GM12875 (cell line): ENCODE results near the gene CTBS.

ENCODE experiments used
- H3K4me3 ChIP-seq: one replicate; pipeline ENCODE4 v1.5.1; 2011; ENCODE audit warnings: low read depth, low read length, control low read depth
- TF ChIP-seq, protein P1 (sequence below): IDR thresholded peaks from 2 replicates; pipeline ENCODE4 v1.5.1; 2011; ENCODE audit warnings: low read depth, mild to moderate bottlenecking, control low read depth, inconsistent platforms, low read length, moderate library complexity, borderline replicate concordance; ENCODE audit not compliant: insufficient read depth

The CTBS gene

DNA sequence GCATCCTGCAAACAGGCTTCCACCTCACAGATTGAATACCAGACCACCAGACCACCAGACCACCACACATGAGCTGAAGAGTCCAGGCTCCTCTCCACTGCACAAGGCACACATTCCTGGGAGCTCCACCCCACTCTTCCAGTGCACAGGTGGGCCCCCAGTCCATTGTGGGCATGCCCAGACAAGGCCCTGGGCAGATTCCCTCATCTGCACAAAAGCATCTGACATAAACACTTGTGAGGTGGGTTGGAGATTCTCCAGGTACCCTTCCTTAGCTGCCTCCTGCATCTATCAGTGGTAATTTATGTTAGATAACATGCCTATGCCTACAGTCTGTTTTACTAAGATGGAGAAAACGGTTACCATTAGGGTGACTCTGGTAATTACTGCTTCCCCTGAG lies 11.6 kb upstream of the CTBS start:
- TF ChIP-seq, protein P1, sequence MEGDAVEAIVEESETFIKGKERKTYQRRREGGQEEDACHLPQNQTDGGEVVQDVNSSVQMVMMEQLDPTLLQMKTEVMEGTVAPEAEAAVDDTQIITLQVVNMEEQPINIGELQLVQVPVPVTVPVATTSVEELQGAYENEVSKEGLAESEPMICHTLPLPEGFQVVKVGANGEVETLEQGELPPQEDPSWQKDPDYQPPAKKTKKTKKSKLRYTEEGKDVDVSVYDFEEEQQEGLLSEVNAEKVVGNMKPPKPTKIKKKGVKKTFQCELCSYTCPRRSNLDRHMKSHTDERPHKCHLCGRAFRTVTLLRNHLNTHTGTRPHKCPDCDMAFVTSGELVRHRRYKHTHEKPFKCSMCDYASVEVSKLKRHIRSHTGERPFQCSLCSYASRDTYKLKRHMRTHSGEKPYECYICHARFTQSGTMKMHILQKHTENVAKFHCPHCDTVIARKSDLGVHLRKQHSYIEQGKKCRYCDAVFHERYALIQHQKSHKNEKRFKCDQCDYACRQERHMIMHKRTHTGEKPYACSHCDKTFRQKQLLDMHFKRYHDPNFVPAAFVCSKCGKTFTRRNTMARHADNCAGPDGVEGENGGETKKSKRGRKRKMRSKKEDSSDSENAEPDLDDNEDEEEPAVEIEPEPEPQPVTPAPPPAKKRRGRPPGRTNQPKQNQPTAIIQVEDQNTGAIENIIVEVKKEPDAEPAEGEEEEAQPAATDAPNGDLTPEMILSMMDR: no peak
- H3K4me3 ChIP-seq: no peak overlapping the region

DNA sequence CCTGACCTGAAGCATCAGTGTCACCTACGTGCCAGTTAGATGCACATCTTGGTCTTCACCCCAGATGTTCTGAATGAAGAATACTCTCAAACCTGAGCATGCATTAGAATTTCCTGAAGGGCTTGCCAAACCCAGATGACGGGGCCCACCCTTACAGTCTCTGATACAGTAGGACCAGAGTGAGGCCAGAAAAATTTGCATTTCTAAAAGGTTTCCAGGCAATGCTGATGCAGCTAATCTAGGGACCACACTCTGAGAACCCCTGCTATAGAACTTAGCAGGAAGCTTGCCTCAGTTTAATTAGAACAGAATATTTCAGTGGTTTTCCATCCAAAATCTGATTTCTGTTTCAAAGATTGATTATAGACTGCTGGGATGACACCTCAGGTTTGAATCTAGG lies 9.9 kb upstream of the CTBS start:
- no peak overlapping the region for H3K4me3 ChIP-seq
- TF ChIP-seq, protein P1: no peak

DNA sequence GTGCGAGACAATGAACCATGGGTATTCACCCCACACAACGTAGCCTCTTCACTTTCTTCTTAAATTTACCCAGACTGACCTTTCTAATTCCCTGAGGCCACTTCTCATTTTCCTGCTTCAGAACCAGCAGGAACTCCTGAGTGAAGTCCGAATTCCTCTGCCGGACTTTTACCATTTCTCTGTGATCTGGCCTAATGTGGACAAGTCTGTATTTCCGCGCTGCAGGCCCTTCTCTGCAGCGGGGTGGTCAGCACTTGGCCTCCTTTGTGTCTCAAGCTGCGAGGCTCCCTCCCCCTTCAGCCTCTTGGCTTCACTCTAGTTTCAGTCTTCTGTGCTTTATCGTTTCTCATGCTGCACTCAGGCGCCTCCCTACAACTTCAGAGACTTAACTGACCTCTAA lies 9.4 kb upstream of the CTBS start:
- no peak overlapping the region for H3K4me3 ChIP-seq
- TF ChIP-seq, protein P1: no peak

DNA sequence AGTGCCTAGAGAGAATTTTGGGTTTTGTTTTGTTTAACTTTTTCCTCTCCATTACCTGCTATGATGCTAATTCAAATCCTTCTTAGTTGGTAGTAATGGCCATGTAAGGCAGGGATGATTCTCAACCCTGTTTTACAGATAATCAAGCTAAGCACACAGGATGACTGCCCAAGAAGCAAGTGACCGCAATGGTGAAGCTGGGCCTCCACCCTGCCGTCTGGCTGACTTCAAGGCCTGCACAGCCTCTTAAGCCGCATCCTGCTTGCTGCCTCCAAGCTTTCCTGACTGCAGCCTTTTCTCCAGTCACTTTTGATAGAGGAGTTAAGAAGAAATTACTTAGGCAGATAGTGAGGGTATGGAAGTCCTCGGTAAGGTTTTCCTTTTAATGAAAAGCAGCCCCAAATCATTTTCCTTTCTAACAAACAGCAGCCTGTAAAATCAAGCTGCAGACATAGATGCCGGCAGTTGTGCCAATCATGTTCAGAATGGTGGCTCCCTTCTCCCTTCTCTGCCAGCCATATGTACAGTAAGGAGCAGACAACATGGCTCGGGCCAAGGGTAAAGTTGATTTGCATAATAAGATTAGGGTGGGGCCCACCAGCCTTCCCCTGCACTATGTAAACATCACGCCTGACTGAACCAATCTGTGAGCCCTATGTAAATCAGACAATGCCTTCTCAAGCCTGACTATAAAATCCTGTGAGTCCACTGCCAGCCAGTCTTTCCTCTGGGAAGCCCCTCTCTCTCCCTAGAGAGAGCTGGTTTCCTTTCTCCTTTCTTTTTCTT lies 8.8 kb upstream of the CTBS start:
- TF ChIP-seq, protein P1: no peak

DNA sequence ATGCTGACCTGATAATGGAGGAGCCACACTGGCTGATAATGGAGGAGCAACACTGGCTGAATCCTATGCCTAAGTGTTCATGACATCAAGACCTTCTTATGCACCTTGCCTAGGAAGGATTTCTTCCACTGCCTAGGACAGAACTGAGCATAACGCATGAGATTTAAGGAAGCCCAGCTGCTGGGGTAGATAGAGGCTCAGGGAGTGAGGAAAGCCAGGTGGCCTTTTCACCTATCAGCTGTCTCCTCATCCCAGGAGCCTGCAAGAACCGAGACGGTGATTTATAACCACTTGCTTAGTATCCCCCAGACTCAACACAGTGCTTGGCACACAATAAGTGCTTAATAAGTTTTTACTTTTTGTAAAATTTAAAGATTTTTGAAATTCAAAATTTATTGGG lies 7.4 kb upstream of the CTBS start:
- no peak overlapping the region for H3K4me3 ChIP-seq
- TF ChIP-seq, protein P1: no peak

More for the DNA sequence above, 8.8 kb upstream of the CTBS start:
- H3K4me3 ChIP-seq: no peak overlapping the region

DNA sequence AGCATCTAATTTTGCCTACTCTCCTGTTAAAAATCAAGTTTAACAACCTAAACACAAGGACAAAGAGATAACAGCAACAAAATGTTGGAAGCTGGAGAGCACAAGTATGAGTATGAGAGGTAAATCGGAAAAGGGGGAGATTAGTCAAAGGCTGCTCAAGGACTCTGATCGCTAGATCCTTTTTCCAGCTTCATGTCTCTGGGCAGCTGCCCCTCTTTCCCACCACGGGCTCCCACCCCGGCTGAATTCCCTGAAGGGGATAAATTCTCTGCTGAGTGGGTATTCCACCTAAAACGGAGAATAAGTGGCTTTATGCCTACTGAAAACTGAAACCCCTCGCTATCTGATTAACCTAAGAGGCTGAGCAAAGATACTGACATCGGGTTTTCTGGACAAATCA lies 696 bp upstream of the CTBS start:
- TF ChIP-seq, protein P1: no peak
- H3K4me3 ChIP-seq: peak overlapping the region; percentile 52

DNA sequence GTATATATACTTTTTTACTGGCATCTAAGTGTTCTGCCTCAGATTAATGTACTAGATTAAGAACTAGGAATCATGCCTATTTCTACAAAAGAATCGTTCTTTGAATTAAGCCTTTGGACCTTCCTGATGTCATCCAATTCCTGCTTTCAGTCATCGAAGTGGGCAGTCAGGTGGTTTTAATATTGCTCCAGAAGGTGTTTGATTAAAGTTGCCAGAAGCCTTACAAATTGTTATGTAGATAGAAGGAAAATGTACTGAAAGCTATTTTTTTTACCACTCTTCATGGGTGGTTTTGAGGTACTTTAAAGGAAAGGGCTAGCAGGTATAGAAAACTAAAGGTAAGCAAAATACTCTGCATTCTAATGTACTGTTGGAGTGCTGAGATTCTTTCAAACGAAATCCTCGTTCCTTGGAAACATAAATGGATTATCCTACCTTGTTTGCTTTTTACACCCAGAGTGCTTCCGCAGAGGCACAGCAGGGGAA lies 716 bp downstream of the CTBS start:
- peak overlapping the region; percentile 90 for H3K4me3 ChIP-seq
- TF ChIP-seq, protein P1: no peak
